HEK293T (cell line): ENCODE data around the gene SIRPG.

Experiments
- ARNT ChIP-seq: fragments of 450-650 bp; IDR thresholded peaks from 2 replicates; pipeline ENCODE4 v1.6.1; 2017; ENCODE audit warnings: mild to moderate bottlenecking
- BHLHE40 ChIP-seq: fragments of 450-650 bp; IDR thresholded peaks from 2 replicates; pipeline ENCODE4 v1.6.1; 2016; ENCODE audit warnings: mild to moderate bottlenecking, moderate library complexity, borderline replicate concordance
- CTBP1 ChIP-seq: fragments of 450-650 bp; IDR thresholded peaks from 2 replicates; pipeline ENCODE4 v1.6.1; 2016; ENCODE audit warnings: borderline replicate concordance
- FOXA1 ChIP-seq: fragments of 450-650 bp; IDR thresholded peaks from 2 replicates; pipeline ENCODE4 v1.6.1; 2016; ENCODE audit warnings: mild to moderate bottlenecking
- FOXK2 ChIP-seq: fragments of 450-650 bp; IDR thresholded peaks from 2 replicates; pipeline ENCODE4 v1.6.1; 2016; ENCODE audit warnings: mild to moderate bottlenecking
- FOXM1 ChIP-seq: fragments of 450-650 bp; IDR thresholded peaks from 2 replicates; pipeline ENCODE4 v1.6.1; 2017; ENCODE audit warnings: mild to moderate bottlenecking, borderline replicate concordance
- HDGF ChIP-seq: fragments of 450-650 bp; IDR thresholded peaks from 2 replicates; pipeline ENCODE4 v1.6.1; 2017; ENCODE audit warnings: antibody characterized with exemption, borderline replicate concordance
- SP1 ChIP-seq: fragments of 450-650 bp; IDR thresholded peaks from 2 replicates; pipeline ENCODE4 v1.6.1; 2017
- SUZ12 ChIP-seq: fragments of 450-650 bp; IDR thresholded peaks from 2 replicates; pipeline ENCODE4 v1.6.1; 2016; ENCODE audit warnings: mild to moderate bottlenecking
- TARDBP ChIP-seq: fragments of 450-650 bp; IDR thresholded peaks from 2 replicates; pipeline ENCODE4 v1.6.1; 2016
- ZNF384 ChIP-seq: fragments of 450-650 bp; IDR thresholded peaks from 2 replicates; pipeline ENCODE4 v1.6.1; 2016
- TF ChIP-seq, protein P1 (sequence below): fragments of 450-650 bp; IDR thresholded peaks from 2 replicates; pipeline ENCODE4 v1.6.1; 2016

DNA sequence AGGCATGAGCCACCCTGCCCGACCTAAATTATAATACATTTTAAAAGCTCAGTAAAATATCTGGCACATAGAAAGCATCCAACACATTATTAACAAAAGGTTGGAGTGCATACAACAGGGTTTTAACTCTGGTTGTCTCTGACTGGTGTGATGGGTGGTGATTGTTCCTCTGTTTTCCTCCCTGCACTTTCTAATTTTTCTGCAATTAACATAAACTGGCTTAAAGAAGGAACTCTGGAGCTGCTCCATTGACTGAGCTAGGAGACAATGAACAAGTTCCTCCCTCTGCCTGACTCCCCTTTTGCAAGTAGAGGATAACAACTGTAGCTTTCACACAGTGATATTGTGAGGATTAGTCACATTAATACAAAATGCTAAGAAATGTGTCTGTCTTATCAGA is 48.5 kb upstream of the SIRPG start:
- TF ChIP-seq SP1: no peak
- no peak for TF ChIP-seq FOXK2
- TF ChIP-seq BHLHE40: no peak
- TF ChIP-seq, protein P1, sequence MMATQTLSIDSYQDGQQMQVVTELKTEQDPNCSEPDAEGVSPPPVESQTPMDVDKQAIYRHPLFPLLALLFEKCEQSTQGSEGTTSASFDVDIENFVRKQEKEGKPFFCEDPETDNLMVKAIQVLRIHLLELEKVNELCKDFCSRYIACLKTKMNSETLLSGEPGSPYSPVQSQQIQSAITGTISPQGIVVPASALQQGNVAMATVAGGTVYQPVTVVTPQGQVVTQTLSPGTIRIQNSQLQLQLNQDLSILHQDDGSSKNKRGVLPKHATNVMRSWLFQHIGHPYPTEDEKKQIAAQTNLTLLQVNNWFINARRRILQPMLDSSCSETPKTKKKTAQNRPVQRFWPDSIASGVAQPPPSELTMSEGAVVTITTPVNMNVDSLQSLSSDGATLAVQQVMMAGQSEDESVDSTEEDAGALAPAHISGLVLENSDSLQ: no peak
- no peak for TF ChIP-seq ARNT
- no peak for TF ChIP-seq FOXM1
- no peak for TF ChIP-seq FOXA1
- TF ChIP-seq SUZ12: no peak
- TF ChIP-seq ZNF384: no peak
- no peak for TF ChIP-seq TARDBP
- TF ChIP-seq HDGF: no peak
- TF ChIP-seq CTBP1: no peak
